Endothelial cell of umbilical vein (primary cell): ENCODE results near the gene CFAP99. TPM values are rescaled to one million over a fixed set of nuclear protein-coding genes. Genes with fewer than 3 reads are reported as not detected.
A peak's percentile ranks its signal among the peaks of the same experiment; 100 is the strongest.

ENCODE experiments used
- Bru-seq: library from RNA; stranded (reverse); fragments of 400-500 nt; gene quantifications from one replicate; lab custom pipeline; 2021; lab: Mats Ljungman, UMichigan
- BruChase-seq, 2 experiments: library from RNA; stranded (reverse); fragments of 400-500 nt; gene quantifications; one replicate each; lab custom pipeline; 2021; lab: Mats Ljungman, UMichigan
- BruUV-seq: library from RNA; stranded (reverse); fragments of 400-500 nt; replicated peaks from 2 replicates; lab custom pipeline; 2021; lab: Mats Ljungman, UMichigan
- CTCF ChIA-PET: fragments of 300-600, 350-600 bp; sonication (Branson Sonifier 250); formaldehyde crosslinking; loops from one replicate; lab custom pipeline; 2021; ENCODE audit warnings: antibody characterized with exemption, inconsistent platforms; lab: Charles Lee
- POLR2A ChIA-PET: fragments of 300-600, 350-600 bp; sonication (Branson Sonifier 250); formaldehyde crosslinking; loops from one replicate; lab custom pipeline; 2021; ENCODE audit warnings: antibody characterized with exemption, inconsistent platforms; lab: Charles Lee
- DNase-seq: peaks from one replicate; pipeline ENCODE4 v3.0.0-alpha.2; 2011; ENCODE audit warnings: low read depth, low spot score
- FAIRE-seq: peaks from 2 replicates; lab custom pipeline; 2011; peaks lifted over from hg19 to GRCh38; lab: Jason Lieb, UNC
- H2AFZ ChIP-seq: 2 replicates; pipeline ENCODE4 v1.6.0; 2012; ENCODE audit warnings: low read depth, low read length, control low read depth, inconsistent platforms
- H3K27ac ChIP-seq: 2 replicates; pipeline ENCODE4 v1.5.1; 2011; ENCODE audit warnings: low read depth, mild to moderate bottlenecking, control low read depth, low read length, moderate library complexity; ENCODE audit not compliant: insufficient read depth
- H3K27me3 ChIP-seq, 2 experiments: 2 replicates each; pipeline versions ENCODE4 v1.6.0 to v1.6.1; 2011; ENCODE audit warnings: low read length in 2 of 2, mixed read lengths in 1 of 2; ENCODE audit not compliant: control insufficient read depth in 2 of 2, insufficient read depth in 2 of 2
- H3K36me3 ChIP-seq, 2 experiments: 2 replicates in 1 of 2; 3 replicates in 1 of 2; pipeline ENCODE4 v1.5.1; 2011; ENCODE audit warnings: low read length in 2 of 2, mild to moderate bottlenecking in 1 of 2, moderate library complexity in 1 of 2; ENCODE audit not compliant: control insufficient read depth in 2 of 2, insufficient read depth in 2 of 2; ENCODE audit errors: extremely low read depth in 1 of 2
- H3K4me1 ChIP-seq: 3 replicates; pipeline ENCODE4 v1.5.1; 2011; ENCODE audit warnings: mild to moderate bottlenecking, low read length; ENCODE audit not compliant: control insufficient read depth, insufficient read depth; ENCODE audit errors: extremely low read depth
- H3K4me2 ChIP-seq: 2 replicates; pipeline ENCODE4 v1.6.1; 2011; ENCODE audit warnings: low read length, control low read depth, mixed read lengths; ENCODE audit not compliant: insufficient read depth
- H3K4me3 ChIP-seq, 3 experiments: fragments of 200-600 bp in 1 of 3; sonication (generic), shearing (Covaris generic) in 1 of 3; replicated peaks in 1 of 3; 2 replicates each; pipeline ENCODE4 v1.5.1; 2011 to 2016; ENCODE audit warnings: control low read depth in 3 of 3, low read length in 3 of 3, mild to moderate bottlenecking in 2 of 3, inconsistent platforms in 1 of 3, low read depth in 1 of 3, moderate library complexity in 1 of 3; ENCODE audit not compliant: insufficient read depth in 1 of 3
- H3K79me2 ChIP-seq: 2 replicates; pipeline ENCODE4 v1.6.0; 2012; ENCODE audit warnings: low read length, inconsistent platforms; ENCODE audit not compliant: control insufficient read depth, insufficient read depth
- H3K9ac ChIP-seq: replicated peaks from 2 replicates; pipeline ENCODE3; 2011; ENCODE audit warnings: low read length, control low read depth; ENCODE audit not compliant: insufficient read depth; ENCODE audit errors: extremely low read depth
- H3K9me1 ChIP-seq: replicated peaks from 3 replicates; pipeline ENCODE4 v1.6.0; 2011; ENCODE audit warnings: mild to moderate bottlenecking, low read length; ENCODE audit not compliant: control insufficient read depth, insufficient read depth; ENCODE audit errors: extremely low read depth
- H3K9me3 ChIP-seq: replicated peaks from 2 replicates; pipeline ENCODE4 v1.5.1; 2012; ENCODE audit warnings: low read length, inconsistent platforms; ENCODE audit not compliant: control insufficient read depth, insufficient read depth
- H4K20me1 ChIP-seq: replicated peaks from 2 replicates; pipeline ENCODE3; 2011; ENCODE audit warnings: mild to moderate bottlenecking, low read length; ENCODE audit not compliant: control insufficient read depth, insufficient read depth; ENCODE audit errors: extremely low read depth
- CTCF ChIP-seq, 2 donors: IDR thresholded peaks; 1 replicate in 1 of 2; 2 replicates in 1 of 2; pipeline ENCODE4 v1.5.1; 2011; ENCODE audit warnings: low read length in 2 of 2, mild to moderate bottlenecking in 2 of 2, moderate library complexity in 2 of 2, control low read depth in 1 of 2, inconsistent platforms in 1 of 2, low read depth in 1 of 2; ENCODE audit not compliant: insufficient read depth in 1 of 2; ENCODE audit errors: extremely low read depth in 1 of 2
- MAX ChIP-seq: IDR thresholded peaks from 2 replicates; pipeline ENCODE4 v1.6.1; 2011; ENCODE audit not compliant: insufficient read depth, insufficient read length
- dilution Hi-C: fragments of 300-500 bp; cut with MboI; formaldehyde crosslinking; loops from one replicate; pipeline ENCODE4 v1.15.0; 2019; ENCODE audit warnings: low sequenced_read_pairs; ENCODE audit not compliant: extremely low pct_ligation_motif_present
- intact Hi-C: fragments of 100-400 bp; cut with micrococcal nuclease; formaldehyde crosslinking; loops from one replicate; pipeline ENCODE4 v1.10.0; 2022
- long read RNA-seq: library from polyadenylated mRNA; stranded (forward); transcript quantifications from one replicate; pipeline ENCODE4 v2.0.0, GENCODE V29; 2021
- polyA minus RNA-seq, 3 experiments: library from RNA; depleted of rRNA, polyadenylated mRNA; stranded (reverse); fragments of >200 nt; gene quantifications; 1 replicate in 1 of 3; 2 replicates in 2 of 3; pipeline ENCODE4 v1.2.3, GENCODE V29; 2011
- polyA plus RNA-seq, 4 experiments: library from polyadenylated mRNA; depleted of rRNA in 3 of 4; stranded (reverse) in 3 of 4; unstranded in 1 of 4; fragments of >200 nt; gene quantifications; 2 replicates each; pipeline versions ENCODE4 v1.2.1 to v1.2.3, GENCODE V29; 2011 to 2012; ENCODE audit warnings: missing spikeins in 1 of 4
- total RNA-seq: library from RNA; stranded (reverse); gene quantifications from 2 replicates; pipeline ENCODE4 v1.2.3, GENCODE V29; 2021

Gene CFAP99
- total RNA-seq (0.12 TPM in 1 of 2 replicates, not detected in the other), polyA plus RNA-seq (0.03 TPM in 1 of 2 replicates, not detected in the other), polyA minus RNA-seq (not detected in 2 replicates), Bru-seq, nascent RNA (percentile 3 among the genes with signal in this experiment), BruChase-seq, experiment 1, labeled RNA remaining after a 6-hour chase (percentile 8 among the genes with signal in this experiment), BruChase-seq, experiment 2, labeled RNA remaining after a 2-hour chase (percentile 8 among the genes with signal in this experiment)
- polyA plus RNA-seq (2011; cell fraction: cytosol; rRNA removed): not detected in 2 replicates
- not detected in 2 replicates for polyA plus RNA-seq (2011; cell fraction: nucleus; rRNA removed)
- polyA plus RNA-seq (2012): 0.15 TPM in 1 of 2 replicates, not detected in the other
- polyA minus RNA-seq (2011; cell fraction: cytosol; rRNA and poly(A)+ RNA removed): not detected
- not detected in 2 replicates for polyA minus RNA-seq (2011; cell fraction: nucleus; rRNA and poly(A)+ RNA removed)
- long read RNA-seq: 0 reads

GRCh38 chr4:2418650-2419571 is at the start of gene CFAP99:
Gene CFAP99, plus strand, starts transcription at chr4:2418955.
- Histone ChIP-seq H4K20me1 (no peaks in the 10 kb centered on the region), H3K9me3 (no peaks in the 10 kb centered on the region), H3K4me1 (peaks cover 33% of the 10 kb centered on the region), H3K4me3 (peak within 1 kb of the TSS; percentile 62 to 78 (median 66)), H3K36me3 (no peaks in the 10 kb centered on the region), H2AFZ (peak within 1 kb of the TSS; percentile 69), H3K27me3 (peaks cover 19 to 21% of the 10 kb centered on the region in 2 experiments), H3K79me2 (peaks cover 25% of the 10 kb centered on the region), H3K27ac (peak within 1 kb of the TSS; percentile 13), H3K4me2 (peak within 1 kb of the TSS; percentile 88), H3K9me1 (no peaks in the 10 kb centered on the region), H3K9ac (peak within 1 kb of the TSS; percentile 34)
- FAIRE-seq: peak; percentile 96
- dilution Hi-C loops: no loop called here
- DNase-seq: peak; percentile 93
- TF ChIP-seq MAX (no peak), CTCF (IDR thresholded peaks at IDR 0.05; ENCODE audit: extremely low read depth in 1 of 2, insufficient read depth in 1 of 2, low read depth in 1 of 2, low read length in 2 of 2) (peak in 1 of 2 donors; percentile 26)
- no TSS peak for BruUV-seq
- POLR2A ChIA-PET: no interaction called here
- intact Hi-C loops: loop anchor here (1.0 to 10.0 kb wide), 2 partner anchors 157 to 546 kb away; partner anchors contain the start of genes GRK4, MXD4 and NOP14
- CTCF ChIA-PET: interaction anchor here (1.3 to 1.4 kb wide), 2 partner anchors 16 to 199 kb away, joined by 5 to 7 read pairs; no protein-coding TSS in a partner anchor
